ENCODE measurements around the gene COL20A1.

The COL20A1 gene

DNA sequence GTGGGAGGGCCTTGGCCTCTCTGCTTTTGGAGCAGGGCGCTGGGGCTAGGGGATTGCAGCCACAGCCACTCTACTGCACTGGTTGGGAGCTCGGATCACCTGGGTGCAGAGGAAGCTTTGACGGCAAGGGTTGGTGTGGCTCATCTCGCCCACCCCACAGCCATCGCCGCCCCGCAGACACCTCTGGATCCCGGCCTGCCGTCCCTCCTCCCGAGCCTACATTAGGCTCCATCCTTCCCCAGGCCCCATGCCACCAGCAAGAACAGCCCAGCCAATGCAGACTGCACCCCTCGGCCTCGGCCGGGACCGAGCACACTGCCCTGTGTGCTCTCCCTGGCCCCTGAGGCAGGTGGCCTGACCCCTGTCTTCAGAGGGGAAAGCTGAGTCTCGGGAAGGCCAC is 32.5 kb upstream of the COL20A1 start:
- FAIRE-seq (no peak), DNase-seq (ENCODE audit: insufficient read length, low spot score) (no peak)

DNA sequence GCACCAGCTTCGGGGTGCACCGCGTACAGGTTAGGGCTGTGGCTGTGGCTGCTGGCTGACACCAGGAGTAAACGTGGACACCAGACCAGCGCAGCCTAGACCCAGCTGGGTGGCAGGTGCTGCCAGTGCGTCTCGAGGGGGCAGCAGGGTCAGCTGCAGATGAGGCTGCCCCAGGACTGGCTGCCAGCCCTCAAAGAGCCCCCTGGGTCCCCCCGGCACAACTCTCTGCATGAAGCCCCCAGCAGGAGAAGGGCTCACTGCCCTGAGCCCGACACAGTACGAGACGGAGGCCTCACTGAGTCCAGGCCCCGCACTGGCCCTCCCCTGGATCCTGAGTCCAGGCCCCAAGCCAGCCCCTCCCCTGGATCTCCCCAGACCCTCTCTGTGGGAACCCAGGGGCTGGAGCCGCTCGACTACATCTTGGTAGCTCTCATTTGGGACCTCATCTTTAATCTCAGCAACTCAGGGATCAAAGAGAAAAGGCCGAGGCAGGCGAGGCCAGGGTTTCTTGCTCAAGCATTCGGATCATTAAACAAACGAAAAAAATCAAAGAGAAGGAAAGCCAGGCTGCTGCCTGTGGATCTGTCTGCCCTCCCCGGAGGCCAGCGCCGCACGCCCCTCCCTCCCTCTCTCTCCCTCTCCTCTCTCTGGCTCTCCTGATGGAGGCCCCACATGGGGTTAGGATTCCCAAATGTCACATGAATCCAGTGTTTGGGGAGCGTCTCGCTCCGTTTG is 31.8 kb upstream of the COL20A1 start:
- FAIRE-seq (no peak), DNase-seq (ENCODE audit: insufficient read length, low spot score) (no peak)

DNA sequence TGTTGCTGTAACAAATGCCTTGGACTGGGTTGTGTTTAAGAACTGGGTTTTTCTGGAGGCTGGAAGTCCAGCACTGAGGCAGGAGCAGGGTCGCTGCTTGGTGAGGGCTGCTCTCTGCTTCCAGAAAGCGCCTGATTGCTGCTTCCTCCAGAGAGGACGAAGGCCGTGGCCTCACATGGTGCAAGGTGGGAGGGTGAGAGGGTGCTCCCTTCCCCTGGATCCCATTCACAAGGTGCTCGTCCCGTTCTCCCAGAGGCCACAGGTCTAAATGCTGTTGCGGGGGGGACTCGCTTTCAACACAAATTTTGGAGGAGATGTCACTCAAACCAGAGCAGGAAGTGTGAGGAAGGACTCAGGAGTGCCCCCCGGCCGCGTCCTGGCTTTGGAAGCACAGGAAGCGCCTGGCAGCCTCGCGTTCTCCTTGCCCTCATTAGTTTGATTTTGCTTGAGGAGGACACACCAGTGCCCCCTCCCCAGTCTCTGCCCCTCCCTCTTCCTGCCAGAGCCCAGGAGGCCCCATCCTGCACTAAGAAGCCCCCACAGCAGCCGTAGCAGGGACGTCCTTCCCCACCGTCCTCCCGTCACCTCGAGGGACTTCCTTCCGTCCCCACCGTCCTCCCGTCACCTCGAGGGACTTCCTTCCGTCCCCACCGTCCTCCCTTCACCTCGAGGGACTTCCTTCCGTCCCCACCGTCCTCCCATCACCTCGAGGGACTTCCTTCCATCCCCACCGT is 31.0 kb upstream of the COL20A1 start:
- DNase-seq (ENCODE audit: insufficient read length, low spot score) (no peak), FAIRE-seq (peak; percentile 68)

DNA sequence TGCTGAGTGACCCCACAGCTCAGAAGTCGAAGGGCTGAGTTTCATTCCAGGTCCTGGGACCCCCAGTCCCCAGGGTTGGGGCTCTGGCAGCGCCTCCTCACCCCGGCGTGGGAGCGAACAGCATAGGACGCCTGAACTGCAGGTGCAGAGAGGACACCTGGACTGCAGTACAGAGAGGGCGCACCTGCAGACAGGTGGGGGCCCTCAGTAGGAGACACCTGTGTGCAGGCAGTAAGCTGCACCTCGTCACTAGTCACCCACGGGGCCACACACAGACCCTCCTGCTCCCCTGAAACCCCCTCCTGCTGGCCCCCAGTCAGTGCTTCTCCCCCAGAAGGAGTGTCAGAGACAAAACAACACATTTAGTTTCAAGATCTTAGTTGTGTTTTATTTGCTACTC is 30.1 kb upstream of the COL20A1 start:
- no peak for DNase-seq (ENCODE audit: insufficient read length, low spot score)
- no peak for FAIRE-seq

DNA sequence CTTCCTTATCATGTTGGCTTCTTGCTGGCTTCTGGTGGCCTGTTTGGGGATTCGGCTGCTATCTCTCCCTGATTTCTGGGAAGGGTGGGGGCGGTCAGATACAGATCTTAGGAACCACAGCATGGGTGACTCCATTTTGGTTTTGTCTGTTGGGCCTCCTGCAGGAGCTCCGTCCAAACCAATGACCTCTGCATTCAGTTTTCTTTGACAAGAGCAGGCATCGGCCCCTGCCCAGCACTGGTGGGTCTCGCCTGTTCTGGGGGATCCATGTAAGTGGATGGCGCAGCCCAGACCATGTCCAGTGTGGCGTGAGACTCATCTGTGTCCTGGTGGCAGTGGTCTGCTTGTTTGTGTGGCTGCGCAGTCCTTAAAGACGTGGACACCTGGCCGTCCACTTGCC is 29.0 kb upstream of the COL20A1 start:
- peak; percentile 69 for FAIRE-seq
- DNase-seq (ENCODE audit: insufficient read length, low spot score) = no peak

DNA sequence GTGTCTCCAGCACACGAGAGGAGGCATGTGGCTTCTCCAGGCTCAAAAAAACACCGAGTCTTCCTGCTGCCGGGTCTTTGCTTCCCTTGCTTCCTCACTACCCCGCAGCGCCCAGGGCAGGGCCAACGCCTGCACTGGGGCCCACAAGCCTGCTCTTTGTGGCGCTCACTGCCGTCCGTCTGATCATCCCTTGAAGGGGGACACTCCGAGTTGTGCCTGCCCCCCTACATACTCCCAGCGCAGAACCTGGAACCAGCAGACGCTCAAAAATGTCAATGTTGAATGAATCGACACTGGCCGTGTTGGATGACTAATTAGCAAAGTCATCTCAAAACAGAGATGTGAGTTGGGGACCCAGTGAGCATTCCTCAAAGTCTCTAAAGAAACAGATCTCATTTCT is 28.5 kb upstream of the COL20A1 start:
- peak; percentile 57 for FAIRE-seq
- no peak for DNase-seq (ENCODE audit: insufficient read length, low spot score)

DNA sequence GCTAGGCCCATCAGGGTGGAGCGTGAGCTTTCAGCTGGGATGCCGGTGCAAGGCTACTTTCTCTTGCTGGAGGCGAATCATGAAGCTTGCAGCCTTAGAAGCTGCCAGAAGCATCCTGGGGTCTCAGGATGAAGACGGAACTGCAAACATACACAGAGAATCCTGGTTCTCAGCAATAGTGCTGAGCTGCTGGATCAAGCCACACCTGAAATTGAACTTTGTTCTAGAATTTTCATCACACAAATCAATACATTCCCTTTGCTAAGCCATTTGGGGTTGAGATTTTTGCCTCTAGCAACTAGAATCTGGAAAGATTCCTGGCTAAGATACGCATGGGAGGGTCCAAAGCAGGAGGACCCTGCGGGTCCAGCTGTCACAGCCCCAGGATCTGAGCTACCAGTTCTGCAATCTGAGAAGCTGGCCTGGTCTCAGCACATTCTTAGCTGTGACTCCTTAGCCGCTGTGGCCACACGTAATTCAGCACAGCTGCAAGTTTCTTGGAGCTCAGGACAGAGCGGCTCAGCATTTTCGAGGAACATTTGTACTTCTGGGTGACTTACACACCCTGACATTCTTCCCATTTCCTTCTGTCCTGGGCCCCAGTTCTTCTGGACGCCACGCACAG is 27.0 kb upstream of the COL20A1 start:
- DNase-seq (ENCODE audit: insufficient read length, low spot score) (no peak), FAIRE-seq (peak; percentile 64)

DNA sequence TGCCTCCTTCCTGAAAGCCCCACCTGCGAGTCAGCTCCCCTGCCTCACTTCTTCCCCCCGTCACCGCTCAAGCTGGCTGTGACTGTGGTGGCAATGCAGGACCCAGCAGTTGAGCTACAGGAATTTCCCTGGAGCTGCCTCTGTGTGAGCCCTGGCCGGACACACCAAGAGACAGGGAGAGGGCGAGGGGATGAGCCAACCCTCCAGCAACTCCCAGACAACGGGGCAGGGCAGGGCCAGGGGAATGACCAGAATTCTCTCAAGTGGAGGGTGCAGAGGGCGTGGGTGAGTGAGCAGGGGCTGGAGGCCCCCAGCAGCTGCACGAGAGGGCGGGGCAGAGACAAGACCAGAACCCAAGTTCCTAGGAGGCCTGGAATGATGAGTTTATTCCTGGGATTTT is 25.3 kb upstream of the COL20A1 start:
- DNase-seq (ENCODE audit: insufficient read length, low spot score) (no peak), FAIRE-seq (no peak)

DNA sequence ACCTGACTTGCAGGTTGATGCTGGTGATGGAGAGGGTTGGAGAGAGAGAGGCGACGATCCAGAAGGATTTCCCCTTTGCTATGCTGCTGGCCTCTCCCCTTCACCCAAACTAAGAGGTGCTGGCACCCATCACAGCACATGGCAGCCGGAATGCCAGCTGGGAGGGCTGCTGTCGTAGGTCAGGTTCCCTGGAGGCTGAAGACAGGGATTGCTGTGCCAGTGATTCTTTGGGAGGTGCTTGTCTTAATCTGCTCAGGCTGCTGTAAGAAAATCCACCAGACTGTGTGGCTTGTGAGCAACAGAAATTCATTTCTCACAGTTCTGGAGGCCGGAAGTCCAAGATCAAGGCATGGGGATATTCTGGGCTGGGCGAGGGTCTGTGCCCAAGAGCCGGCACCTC is 24.7 kb upstream of the COL20A1 start:
- FAIRE-seq = no peak
- no peak for DNase-seq (ENCODE audit: insufficient read length, low spot score)

DNA sequence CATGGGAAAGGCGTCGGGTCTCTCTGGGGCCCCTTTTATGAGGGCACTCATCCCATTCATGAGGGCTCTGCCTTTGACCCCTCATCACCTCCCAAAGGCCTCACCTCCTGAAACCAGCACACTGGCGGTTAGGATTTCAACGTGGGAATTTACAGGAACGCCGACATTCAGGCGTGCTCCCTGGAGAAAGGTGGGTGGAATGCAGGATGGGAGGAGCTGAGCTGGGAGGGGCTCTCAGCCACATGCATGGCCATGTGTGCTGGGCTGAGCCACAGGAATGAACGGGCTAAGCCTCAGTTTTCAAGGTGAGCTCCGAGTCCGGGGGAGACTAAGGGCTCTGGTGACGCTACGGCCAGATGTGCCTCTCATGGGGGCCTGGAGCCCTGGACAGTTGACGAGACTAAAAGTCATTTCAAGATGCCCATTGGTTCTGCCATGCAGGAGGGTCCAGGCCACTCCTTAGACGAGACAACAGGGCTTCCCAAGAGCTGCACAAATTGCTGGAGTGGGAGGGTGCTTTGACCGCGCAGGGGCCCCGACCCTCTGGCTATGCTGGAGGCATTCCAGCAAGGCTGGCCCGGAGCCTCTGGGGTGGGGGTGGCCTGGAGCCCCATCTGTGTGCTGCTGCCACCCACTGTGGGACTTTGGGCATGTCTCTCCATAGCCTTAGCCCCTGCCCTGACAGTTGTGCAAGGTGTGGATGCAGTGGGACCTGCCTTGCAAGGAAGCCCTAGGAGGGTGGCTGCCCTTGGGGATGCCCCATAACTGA is 24.1 kb upstream of the COL20A1 start:
- FAIRE-seq = no peak
- DNase-seq (ENCODE audit: insufficient read length, low spot score) = no peak

DNA sequence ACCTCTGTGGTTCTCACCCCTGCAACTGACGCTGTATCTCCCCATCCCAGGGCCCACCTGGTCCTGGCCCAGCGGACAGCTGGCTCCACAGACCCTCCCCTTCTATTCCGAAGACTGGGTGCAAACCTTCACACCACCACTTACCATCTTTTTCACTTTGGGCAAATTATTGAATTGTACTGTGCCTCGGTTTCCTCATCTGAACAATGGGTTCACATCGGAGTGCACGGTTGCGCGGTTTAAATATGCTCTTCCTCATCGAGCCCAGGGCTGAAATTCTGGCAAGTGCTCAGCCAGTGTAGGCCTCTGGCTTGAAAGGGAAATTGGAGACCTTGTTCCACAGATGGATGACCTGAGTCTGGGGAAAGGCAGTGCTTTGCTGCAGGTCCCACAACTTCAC is 23.3 kb upstream of the COL20A1 start:
- FAIRE-seq (no peak), DNase-seq (ENCODE audit: insufficient read length, low spot score) (no peak)

DNA sequence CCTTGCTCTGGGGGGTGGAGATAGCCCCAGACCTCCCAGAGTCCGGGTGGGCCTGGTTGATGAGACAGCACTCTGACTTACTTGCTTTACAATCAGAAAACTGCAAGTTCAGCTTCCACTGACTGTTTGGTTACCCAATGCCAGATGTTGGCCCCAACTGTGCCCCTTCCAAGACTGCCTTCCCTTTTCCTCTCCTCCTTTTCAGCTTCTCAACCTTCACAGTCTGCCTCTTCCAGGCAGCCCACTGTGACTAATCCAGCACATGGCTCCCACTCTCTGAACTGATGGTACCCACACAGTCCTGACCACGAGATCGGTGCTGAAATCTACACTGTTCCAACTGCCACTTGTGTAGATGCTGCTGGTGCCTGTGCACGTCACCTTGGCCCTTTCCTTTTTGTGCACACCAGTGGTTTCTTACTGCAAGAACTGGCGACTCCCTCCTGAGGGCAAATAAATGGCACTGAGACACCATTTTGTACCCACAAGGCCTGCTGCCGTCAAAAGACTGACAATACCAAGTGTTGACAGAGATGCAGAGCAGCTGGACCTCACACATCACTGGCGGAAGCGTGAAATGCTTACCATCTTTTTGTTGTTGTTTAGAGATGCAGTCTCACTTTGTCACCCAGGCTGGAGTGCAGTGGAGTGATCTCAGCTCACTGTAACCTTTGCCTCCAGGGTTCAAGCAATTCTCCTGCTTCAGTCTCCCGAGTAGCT is 22.2 kb upstream of the COL20A1 start:
- no peak for DNase-seq (ENCODE audit: insufficient read length, low spot score)
- peak; percentile 85 for FAIRE-seq

DNA sequence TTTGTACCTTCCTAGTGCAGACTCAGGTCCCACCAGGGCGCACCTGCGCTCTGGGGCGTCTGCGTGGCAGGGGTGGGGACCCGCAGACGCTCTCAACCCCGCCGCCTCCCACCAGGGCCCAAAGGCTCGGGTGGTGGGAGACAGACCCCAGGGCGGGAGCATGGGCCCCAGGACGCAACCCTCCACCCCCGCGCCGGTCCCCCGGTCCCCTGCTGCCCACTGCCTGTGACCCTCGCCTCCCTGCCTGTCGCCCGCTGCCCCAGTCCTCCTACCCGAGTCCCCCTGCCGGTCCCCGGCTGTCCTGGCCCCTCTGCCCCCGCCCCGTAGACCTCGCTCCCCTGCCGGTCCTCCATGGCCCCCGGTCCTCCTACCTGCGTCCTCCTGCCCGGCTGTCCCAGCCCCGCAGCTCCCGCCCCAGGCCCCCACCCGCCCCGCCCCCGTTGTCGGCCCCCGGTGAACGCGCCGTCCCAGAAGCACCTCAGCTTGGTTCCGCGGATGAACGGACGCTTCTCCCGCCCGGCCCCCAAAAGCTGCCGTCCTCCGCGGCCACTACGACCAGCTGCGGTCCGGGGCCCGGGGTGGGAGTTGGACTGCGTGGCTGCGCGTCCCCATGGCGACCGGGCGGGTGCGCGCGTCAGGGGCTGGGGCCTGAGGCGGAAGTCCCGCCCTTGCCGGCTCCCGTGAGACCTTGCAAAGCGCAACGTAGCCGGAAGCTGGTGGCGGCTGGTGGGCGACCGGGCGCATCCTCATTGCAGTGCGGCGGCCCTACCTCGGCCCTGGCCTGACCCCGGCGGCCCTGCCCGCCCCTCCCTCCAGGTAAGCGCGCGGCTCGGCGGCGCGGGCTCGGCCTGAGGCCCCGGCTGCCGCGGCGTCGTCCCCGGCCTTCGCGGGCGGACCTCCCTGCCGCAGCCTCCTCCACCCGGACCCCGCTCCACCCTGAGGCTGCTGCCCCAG is 20.6 kb upstream of the COL20A1 start, which contains the start of gene ARFGAP1:
Gene ARFGAP1 (plus strand): TSS at position 709 of the 954 bp plus-strand sequence. CDS start 2,768 bp downstream, outside the sequence.
- DNase-seq (ENCODE audit: insufficient read length, low spot score) = peak; percentile 100
- peak; percentile 100 for FAIRE-seq

DNA sequence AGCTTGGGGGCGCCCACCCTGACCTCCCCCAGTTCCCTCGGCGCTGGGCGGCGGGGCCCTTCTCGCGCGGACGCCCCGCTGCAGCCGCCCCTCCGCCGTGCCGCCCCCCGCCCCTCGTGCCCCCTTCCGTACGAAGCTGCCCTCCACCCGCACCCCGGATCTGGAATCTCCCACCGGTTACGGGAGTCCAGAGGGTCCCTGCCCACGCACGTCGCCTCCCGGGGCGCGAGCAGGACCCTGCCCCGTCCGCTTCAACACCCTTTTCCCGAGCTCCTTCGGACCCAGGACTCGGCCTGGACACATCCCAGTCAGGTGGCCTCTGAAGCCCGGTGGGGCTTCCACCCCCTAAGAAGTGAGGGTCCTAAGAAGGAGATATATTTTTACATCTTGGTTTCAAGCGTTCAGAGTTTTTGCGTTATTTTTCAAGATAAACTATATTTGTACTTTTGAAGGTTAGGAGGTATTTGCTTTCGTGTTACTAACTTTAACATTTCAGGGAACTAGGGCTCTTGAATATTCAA is 19.9 kb upstream of the COL20A1 start:
- DNase-seq (ENCODE audit: insufficient read length, low spot score) (no peak), FAIRE-seq (no peak)

DNA sequence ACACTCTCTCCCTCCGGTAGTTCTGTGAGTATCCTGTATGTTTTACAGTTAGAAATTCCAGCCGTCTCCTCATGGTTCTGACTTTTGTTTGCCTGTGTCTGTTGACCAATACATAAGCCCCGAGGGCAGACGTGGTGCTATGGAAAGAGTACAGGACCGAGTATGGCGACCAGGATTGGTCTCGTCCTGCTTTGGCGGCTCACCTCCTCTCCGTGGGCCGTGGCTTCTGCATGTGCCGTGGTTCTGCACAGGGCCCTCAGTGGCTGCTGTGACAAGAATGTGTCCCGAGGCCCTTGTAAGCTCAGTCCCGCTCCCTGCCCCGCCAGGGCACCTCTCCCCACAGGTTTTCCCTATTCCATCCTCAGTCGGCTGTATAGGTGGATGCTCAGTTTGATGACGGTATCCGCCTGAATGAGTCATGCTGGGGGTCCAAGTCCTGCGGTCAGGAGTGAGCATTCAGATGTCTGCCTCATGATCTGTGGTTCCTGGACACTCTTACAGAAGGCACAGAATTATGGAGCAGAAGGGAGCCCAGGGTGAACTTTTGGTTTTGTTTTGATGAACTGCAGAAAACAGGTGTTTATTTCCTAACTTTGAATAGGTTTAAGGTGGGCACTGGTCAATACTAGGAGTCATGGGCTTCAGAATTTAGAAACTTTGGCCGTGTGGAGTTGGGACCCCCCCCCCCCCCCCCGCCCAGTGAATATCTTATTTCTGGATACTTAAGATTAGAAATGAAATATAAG is 19.2 kb upstream of the COL20A1 start:
- FAIRE-seq (peak; percentile 96), DNase-seq (ENCODE audit: insufficient read length, low spot score) (peak; percentile 85)

DNA sequence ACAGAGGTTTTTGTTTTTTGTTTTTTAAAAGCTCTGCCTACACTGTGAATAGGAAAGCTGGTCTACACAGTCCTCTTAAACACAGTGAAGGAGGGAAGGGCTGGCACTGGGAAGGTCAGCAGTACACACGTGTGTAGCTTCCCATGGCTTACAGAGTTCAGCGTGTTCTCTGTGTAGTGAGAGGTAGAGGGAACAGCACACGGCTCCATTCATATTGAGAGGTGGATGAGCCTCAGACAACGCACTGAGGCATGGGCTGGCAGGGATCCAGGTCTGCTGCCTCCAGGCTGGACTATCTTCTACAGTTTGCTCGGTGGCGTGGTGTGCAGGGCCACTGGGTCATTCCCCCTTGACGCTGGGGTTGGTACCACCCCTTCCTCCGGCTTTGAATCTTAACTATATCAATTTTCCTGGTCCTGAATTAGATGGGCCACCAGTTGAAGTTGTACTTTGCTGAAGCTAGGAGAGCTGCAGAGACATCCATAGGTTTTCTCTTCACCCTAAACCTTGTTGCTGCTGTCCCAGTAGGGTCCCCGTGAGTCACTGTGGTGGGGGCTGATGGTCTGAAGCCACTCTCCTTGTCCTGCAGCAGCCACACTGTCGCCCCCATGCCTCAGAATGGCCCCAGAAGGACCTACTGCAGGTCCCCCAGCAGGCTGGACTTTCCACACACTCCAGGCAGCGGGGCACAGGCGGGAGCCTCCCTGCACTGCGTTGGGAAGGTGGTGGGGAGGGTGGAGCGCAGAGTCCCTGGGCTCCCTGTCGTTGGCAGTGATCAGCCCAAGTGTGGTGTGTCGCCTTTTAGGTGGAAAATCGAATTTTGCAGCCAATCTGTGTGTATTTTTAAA is 18.4 kb upstream of the COL20A1 start:
- FAIRE-seq (peak; percentile 76), DNase-seq (ENCODE audit: insufficient read length, low spot score) (no peak)

DNA sequence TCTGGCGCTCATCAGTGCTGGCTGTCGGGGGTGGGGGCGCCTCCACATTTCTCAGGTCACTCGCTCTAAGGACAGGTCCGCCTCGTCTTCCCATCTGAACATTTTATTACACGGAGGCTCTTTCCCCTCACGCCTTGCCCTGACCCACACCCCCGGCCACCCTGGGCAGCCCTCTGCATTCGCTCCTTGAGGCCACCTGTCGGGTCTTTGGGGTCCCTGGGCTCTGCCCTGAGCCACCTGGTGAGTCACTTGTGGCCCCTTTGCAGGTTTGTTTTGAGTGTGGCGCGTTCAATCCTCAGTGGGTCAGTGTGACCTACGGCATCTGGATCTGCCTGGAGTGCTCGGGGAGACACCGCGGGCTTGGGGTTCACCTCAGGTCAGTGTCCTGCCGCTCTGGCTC is 17.2 kb upstream of the COL20A1 start:
- FAIRE-seq = no peak
- no peak for DNase-seq (ENCODE audit: insufficient read length, low spot score)
